Muscle layer of duodenum (tissue), 2 donors: ENCODE measurements around the gene NEGR1.

Experiments
- H3K27ac ChIP-seq: one replicate; pipeline ENCODE4 v1.7.0; 2013; ENCODE audit warnings: mild to moderate bottlenecking, low read length
- H3K27me3 ChIP-seq: one replicate; pipeline ENCODE4 v1.7.0; 2013; ENCODE audit warnings: low read depth, mild to moderate bottlenecking, control low read depth, low read length
- H3K36me3 ChIP-seq, 2 donors: one replicate each; pipeline ENCODE4 v1.7.0; 2013; ENCODE audit warnings: low read length in 2 of 2, control low read depth in 1 of 2, mild to moderate bottlenecking in 1 of 2; ENCODE audit not compliant: insufficient read depth in 2 of 2, control insufficient read depth in 1 of 2
- H3K4me1 ChIP-seq, 2 donors: one replicate each; pipeline ENCODE4 v1.7.0; 2013; ENCODE audit warnings: low read length in 2 of 2, mild to moderate bottlenecking in 2 of 2, control low read depth in 1 of 2, moderate library complexity in 1 of 2; ENCODE audit not compliant: insufficient read depth in 2 of 2, control insufficient read depth in 1 of 2
- H3K4me3 ChIP-seq, 2 donors: one replicate each; pipeline ENCODE4 v1.7.0; 2013; ENCODE audit warnings: low read length in 2 of 2, low read depth in 1 of 2, mild to moderate bottlenecking in 1 of 2
- H3K9me3 ChIP-seq, 2 donors: one replicate each; pipeline ENCODE4 v1.7.0; 2013; ENCODE audit warnings: low read length in 2 of 2, control low read depth in 1 of 2, mild to moderate bottlenecking in 1 of 2; ENCODE audit not compliant: control insufficient read depth in 1 of 2
- donor health status: healthy.

NEGR1 gene

DNA sequence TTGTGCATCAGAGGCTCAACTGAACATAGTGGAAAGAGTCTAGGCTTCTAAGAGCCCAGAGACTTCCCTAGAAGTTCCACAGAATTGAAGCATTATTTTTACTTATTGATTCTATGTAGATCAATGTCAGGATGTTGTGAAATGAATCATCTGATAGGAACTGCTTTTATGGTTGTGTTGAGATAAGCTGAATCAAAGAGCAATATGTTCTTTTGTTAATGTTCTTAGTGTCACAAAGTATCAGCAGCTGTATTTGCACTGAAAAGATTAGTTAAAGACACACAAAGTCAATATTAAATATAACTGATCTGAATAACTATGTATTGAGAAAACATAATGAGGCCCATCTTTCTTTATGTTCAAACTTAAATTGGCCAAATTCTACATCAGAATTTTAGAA is 770.8 kb downstream of the NEGR1 start:
- Histone ChIP-seq H3K27me3 (no peaks in the 10 kb centered on the region), H3K36me3 (no peaks in the 10 kb centered on the region), H3K27ac (no peak overlapping the region), H3K9me3 (no peaks in the 10 kb centered on the region), H3K4me1 (no peaks in the 10 kb centered on the region), H3K4me3 (no peak overlapping the region)

DNA sequence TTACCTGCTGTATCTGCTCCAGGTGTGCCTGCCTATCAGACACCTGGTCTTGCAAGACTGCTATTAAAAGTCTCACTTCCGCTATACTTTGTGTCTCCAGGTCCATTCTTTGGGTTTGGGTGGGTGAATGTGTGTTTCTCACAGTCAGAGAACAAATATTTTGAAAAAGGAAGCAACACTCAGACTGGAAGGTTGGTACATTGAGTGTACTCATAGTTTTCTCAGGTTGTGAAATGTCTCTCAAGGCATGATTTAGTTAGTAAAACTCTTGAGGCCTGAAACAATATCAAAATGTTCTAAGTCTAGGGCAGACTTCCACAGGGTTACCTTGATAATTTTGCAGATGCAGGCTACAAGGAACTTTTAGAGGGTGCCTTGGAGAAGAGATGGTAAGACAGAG is 771.6 kb downstream of the NEGR1 start:
- no peak overlapping the region for H3K4me3 ChIP-seq
- no peaks in the 10 kb centered on the region for H3K9me3 ChIP-seq
- no peaks in the 10 kb centered on the region for H3K36me3 ChIP-seq
- no peaks in the 10 kb centered on the region for H3K4me1 ChIP-seq
- no peaks in the 10 kb centered on the region for H3K27me3 ChIP-seq
- no peak overlapping the region for H3K27ac ChIP-seq

DNA sequence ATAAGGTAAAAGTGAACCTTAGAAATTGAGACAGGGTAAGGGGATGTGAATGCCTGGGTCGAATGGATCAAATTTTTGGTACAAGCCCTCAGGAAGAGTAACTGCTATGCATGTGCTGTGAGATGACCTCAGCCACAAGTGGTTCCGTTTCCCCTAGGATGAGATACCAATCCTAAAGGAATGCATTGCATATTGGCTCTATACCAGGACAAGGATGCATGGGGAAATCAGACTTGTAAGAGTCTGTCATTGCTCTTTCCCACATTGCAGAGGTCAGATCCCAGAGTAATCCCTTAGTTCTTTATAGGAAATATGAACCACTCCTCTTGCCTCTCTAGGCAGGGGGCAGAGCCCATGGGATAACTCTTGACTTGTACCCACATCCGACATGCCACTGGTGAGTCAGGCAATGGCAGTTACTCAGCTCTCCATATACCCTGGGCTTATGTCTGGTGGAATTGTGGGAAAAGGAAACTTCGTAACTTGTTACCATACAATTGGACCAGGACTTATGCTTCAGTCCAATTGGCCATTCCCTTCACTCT is 773.2 kb downstream of the NEGR1 start:
- Histone ChIP-seq H3K27me3 (no peaks in the 10 kb centered on the region), H3K36me3 (no peaks in the 10 kb centered on the region), H3K4me1 (no peaks in the 10 kb centered on the region), H3K27ac (no peak overlapping the region), H3K9me3 (no peaks in the 10 kb centered on the region), H3K4me3 (no peak overlapping the region)

DNA sequence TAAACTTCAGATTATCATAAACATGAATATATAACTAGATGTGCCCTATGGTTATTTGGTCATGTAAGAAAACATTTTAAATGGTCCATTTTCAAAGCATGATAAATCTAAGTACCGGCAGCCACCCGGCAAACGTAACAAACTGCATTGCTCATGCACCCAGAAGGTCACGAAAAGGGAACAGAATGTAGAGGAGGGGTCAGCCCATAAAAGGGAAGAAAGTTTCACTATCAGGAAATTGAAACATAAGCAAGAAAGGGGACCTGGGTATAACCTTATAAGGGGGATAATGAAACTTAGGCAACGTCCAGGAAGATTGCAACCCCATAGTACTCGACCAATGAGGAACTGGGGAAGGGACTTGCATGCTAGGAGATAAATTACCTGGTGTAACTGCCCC is 780.3 kb downstream of the NEGR1 start:
- Histone ChIP-seq H3K36me3 (no peaks in the 10 kb centered on the region), H3K4me1 (no peaks in the 10 kb centered on the region), H3K27me3 (no peaks in the 10 kb centered on the region)

GRCh38 chr1:71498542-71498941 is 783.8 kb downstream of the NEGR1 start:
- Histone ChIP-seq H3K27ac (no peak overlapping the region), H3K4me1 (no peaks in the 10 kb centered on the region), H3K27me3 (no peaks in the 10 kb centered on the region), H3K36me3 (no peaks in the 10 kb centered on the region), H3K9me3 (no peaks in the 10 kb centered on the region), H3K4me3 (no peak overlapping the region)

More for the DNA sequence above, 780.3 kb downstream of the NEGR1 start:
- Histone ChIP-seq H3K9me3 (no peaks in the 10 kb centered on the region), H3K4me3 (no peak overlapping the region), H3K27ac (no peak overlapping the region)

DNA sequence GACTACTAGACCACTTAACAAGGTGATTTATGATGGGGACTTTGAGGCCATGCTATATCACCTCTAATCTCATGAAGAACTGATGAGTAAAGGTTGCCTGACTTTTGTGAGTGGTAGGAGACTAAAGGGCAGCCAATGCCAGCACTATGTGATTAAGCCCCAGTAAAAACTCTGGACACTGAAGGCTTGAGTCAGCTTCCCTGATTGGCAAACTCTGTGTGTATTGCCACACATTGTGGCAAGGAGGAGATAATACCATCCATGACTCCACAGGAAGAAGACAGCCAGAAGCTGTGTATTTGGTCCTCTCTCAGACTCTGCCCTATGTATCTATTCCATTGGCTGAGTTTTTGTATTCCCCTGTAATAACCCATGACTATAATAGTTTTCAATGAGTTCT is 788.2 kb downstream of the NEGR1 start:
- Histone ChIP-seq H3K4me3 (no peak overlapping the region), H3K9me3 (no peaks in the 10 kb centered on the region), H3K36me3 (no peaks in the 10 kb centered on the region), H3K27ac (no peak overlapping the region), H3K27me3 (no peaks in the 10 kb centered on the region), H3K4me1 (peaks cover 0 to 5% of the 10 kb centered on the region in 2 donors)

GRCh38 chr1:71492298-71493041 is 789.9 kb downstream of the NEGR1 start:
- no peaks in the 10 kb centered on the region for H3K27me3 ChIP-seq
- H3K27ac ChIP-seq = no peak overlapping the region
- H3K36me3 ChIP-seq = no peaks in the 10 kb centered on the region
- H3K4me1 ChIP-seq = peaks cover 0 to 5% of the 10 kb centered on the region in 2 donors
- H3K9me3 ChIP-seq = no peaks in the 10 kb centered on the region
- no peak overlapping the region for H3K4me3 ChIP-seq

DNA sequence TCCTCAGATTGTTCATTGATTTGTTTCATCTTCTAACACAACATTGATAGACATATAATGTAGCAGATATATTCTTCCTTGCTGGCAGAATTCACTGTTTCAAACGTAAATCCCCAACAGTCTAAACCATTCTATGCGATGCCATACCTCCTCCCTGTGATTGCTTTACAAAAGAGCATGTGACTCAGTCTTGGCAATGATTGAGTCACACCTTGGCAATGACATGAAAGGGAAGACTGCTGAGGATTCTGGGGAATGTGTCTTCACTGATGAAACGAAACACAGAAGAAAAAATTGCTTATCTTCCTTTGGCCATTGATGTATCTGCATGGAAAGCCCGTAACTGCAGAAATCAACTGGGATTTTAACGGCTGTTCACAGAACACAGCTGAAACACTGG is 791.9 kb downstream of the NEGR1 start:
- Histone ChIP-seq H3K4me3 (no peak overlapping the region), H3K27me3 (no peaks in the 10 kb centered on the region), H3K4me1 (peaks cover 0 to 5% of the 10 kb centered on the region in 2 donors), H3K36me3 (no peaks in the 10 kb centered on the region), H3K9me3 (no peaks in the 10 kb centered on the region), H3K27ac (no peak overlapping the region)

DNA sequence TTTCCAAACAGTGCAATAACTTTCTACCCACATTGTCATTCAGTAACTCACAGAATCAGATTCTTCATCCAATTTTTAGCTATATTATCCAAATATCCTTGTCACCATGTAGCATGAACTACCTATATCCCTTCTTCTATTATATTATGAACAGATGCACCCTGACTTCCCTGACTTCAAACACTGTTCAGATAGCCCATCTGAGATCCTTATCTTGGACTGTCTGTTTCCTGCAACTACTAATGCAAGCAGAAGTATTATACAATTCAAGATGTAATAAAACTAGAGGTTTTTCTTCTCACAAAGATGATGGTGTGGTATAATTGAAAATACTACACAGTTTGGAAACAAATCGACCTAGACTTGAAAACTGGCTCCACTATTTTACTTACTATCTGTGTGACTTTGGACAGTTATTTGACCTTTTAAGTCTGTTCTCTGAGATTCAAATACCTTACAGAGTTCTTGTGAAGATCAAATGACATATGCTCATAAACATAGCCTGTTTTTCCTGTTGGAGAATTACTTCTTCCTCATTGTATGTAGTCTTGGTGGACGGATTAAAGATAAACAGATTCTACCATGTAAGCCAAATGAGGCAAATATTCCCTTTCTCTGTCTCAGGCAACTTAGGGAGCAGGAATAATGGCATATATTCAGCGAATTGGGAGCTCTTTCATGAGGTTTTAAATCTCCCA is 793.6 kb downstream of the NEGR1 start:
- H3K4me1 ChIP-seq = peaks cover 0 to 5% of the 10 kb centered on the region in 2 donors

DNA sequence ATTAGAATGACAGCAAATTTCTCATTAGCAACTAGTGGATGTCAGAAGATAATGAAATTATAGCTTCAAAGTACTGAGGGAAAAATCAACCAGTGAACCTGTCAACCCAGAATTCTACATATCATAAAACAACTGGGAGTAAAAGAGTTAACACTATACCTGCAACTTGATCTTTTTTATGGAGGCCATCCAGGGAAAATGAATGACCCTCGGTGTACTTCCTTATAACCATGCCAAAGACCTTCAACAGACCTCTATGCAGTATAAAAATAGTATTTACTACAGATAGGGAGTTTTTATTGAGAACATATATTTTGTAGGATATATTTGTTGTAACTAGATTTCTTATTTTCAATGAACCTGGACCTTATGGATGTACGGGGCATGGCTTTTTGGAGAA is 809.0 kb downstream of the NEGR1 start:
- no peaks in the 10 kb centered on the region for H3K36me3 ChIP-seq

More for the DNA sequence above, 793.6 kb downstream of the NEGR1 start:
- Histone ChIP-seq H3K4me3 (no peak overlapping the region), H3K36me3 (no peaks in the 10 kb centered on the region), H3K27me3 (no peaks in the 10 kb centered on the region), H3K27ac (no peak overlapping the region), H3K9me3 (no peaks in the 10 kb centered on the region)

DNA sequence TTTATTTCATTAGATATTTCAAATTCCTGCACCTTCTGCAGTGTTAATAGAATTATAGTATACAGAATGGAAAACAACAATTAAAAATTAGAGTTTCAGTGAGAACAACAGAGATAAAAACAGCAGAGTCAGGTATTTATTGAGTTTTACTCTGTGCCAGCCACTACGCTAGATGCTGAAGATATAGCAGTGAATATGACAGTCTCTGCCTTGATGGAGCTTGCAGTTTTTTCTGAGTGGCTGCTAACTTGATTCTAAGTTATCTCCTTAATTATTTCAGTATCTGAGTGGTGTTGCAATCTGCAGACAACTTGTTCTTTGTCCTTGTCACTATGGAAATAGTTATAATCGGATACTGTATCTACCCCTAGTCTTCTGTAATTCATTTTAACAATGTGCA is 817.2 kb downstream of the NEGR1 start:
- Histone ChIP-seq H3K27me3 (no peaks in the 10 kb centered on the region), H3K4me1 (peaks cover 0 to 12% of the 10 kb centered on the region in 2 donors), H3K9me3 (no peaks in the 10 kb centered on the region), H3K27ac (no peak overlapping the region), H3K36me3 (no peaks in the 10 kb centered on the region), H3K4me3 (no peak overlapping the region)

More for the DNA sequence above, 809.0 kb downstream of the NEGR1 start:
- H3K27ac ChIP-seq = no peak overlapping the region
- H3K27me3 ChIP-seq = no peaks in the 10 kb centered on the region
- H3K4me1 ChIP-seq = no peaks in the 10 kb centered on the region
- H3K4me3 ChIP-seq = no peak overlapping the region
- H3K9me3 ChIP-seq = no peaks in the 10 kb centered on the region
